Mesodermal cell (in vitro differentiated cells): ENCODE results near the gene ZNF106.

ENCODE experiments used
- H3K27ac ChIP-seq: 2 replicates; pipeline ENCODE4 v1.7.0; 2013; ENCODE audit warnings: mild to moderate bottlenecking, low read depth, low read length, moderate library complexity; ENCODE audit not compliant: severe bottlenecking
- H3K36me3 ChIP-seq: 2 replicates; pipeline ENCODE4 v1.7.1; 2013; ENCODE audit warnings: mild to moderate bottlenecking, low read length, moderate library complexity; ENCODE audit not compliant: control insufficient read depth, insufficient read depth
- H3K4me1 ChIP-seq: one replicate; pipeline ENCODE4 v1.7.1; 2013; ENCODE audit warnings: mild to moderate bottlenecking, low read length; ENCODE audit not compliant: insufficient read depth, control insufficient read depth, poor library complexity, severe bottlenecking
- H3K4me3 ChIP-seq: 2 replicates; pipeline ENCODE4 v1.7.0; 2013; ENCODE audit warnings: low read length, control low read depth, mild to moderate bottlenecking; ENCODE audit not compliant: insufficient read depth, poor library complexity, severe bottlenecking; ENCODE audit errors: extremely low read depth
- H3K9me3 ChIP-seq: 2 replicates; pipeline ENCODE4 v1.7.1; 2013; ENCODE audit warnings: mild to moderate bottlenecking, low read length, moderate library complexity; ENCODE audit not compliant: control insufficient read depth
- WGBS, 2 experiments: methylation state at CpG; one replicate each; pipeline ENCODE4 v1.1.5; 2013; ENCODE audit warnings: missing lambda C conversion rate in 2 of 2; ENCODE audit not compliant: insufficient coverage in 2 of 2; 5-methylcytosine and 5-hydroxymethylcytosine counted together

ZNF106 gene

GRCh38 chr15:42448281-42448680, 42.7 kb downstream of the ZNF106 start:
- no peaks in the 10 kb centered on the region for H3K4me1 ChIP-seq

GRCh38 chr15:42447599-42447998, 43.3 kb downstream of the ZNF106 start:
- no peaks in the 10 kb centered on the region for H3K9me3 ChIP-seq
- H3K27ac ChIP-seq: no peak overlapping the region
- H3K36me3 ChIP-seq: peaks cover 80% of the 10 kb centered on the region
- WGBS, 2 experiments: 100% methylated on average over 2 of the region's 2 CpGs; no CpG with 5 or more reads in 1 of the 2 experiments
- H3K4me3 ChIP-seq: no peak overlapping the region
- H3K4me1 ChIP-seq: no peaks in the 10 kb centered on the region

More at GRCh38 chr15:42448281-42448680, 42.7 kb downstream of the ZNF106 start:
- H3K27ac ChIP-seq: no peak overlapping the region
- H3K4me3 ChIP-seq: no peak overlapping the region
- no peaks in the 10 kb centered on the region for H3K9me3 ChIP-seq
- WGBS, 2 experiments: 97 to 100% methylated on average over 3 of the region's 6 CpGs
- H3K36me3 ChIP-seq: peaks cover 76% of the 10 kb centered on the region

GRCh38 chr15:42445551-42445950, 45.4 kb downstream of the ZNF106 start:
- H3K36me3 ChIP-seq: peaks cover 84% of the 10 kb centered on the region
- H3K4me3 ChIP-seq: no peak overlapping the region
- no peak overlapping the region for H3K27ac ChIP-seq
- no peaks in the 10 kb centered on the region for H3K4me1 ChIP-seq
- H3K9me3 ChIP-seq: no peaks in the 10 kb centered on the region

DNA sequence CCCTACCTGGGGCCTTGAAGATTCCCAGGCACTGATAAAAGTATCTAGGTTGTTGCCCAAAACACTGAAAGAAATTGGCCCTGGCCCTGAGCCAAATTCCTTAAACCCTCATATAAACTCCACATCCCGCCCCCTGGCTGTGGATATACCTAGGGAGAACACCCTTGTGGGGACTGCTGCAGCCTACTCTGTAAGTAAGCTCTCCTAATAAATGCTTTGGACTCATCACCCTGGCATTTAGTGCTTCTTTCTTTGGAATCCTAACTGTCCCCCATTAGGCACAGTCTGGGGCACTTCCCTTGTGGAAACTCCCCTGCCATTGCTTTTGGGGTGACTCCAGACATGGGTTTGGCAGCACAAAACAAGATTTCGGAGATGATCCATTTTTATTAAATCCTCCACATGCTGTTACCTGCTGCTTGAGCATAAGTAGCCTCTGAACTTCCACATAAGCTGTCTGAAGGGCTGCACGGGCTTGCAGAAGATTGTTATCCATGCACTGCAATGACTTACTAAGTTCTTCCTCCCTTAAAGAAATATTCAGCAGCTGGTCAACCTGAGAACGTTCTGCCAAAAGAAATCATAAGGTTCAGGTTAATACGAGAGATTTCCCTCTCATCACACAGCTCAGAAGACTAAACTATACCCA, 46.4 kb downstream of the ZNF106 start:
- no peaks in the 10 kb centered on the region for H3K9me3 ChIP-seq
- 95 to 99% methylated on average over 4 to 5 of the region's 5 CpGs for WGBS, 2 experiments
- H3K27ac ChIP-seq: no peak overlapping the region
- H3K4me1 ChIP-seq: no peaks in the 10 kb centered on the region
- peaks cover 75% of the 10 kb centered on the region for H3K36me3 ChIP-seq
- no peak overlapping the region for H3K4me3 ChIP-seq

DNA sequence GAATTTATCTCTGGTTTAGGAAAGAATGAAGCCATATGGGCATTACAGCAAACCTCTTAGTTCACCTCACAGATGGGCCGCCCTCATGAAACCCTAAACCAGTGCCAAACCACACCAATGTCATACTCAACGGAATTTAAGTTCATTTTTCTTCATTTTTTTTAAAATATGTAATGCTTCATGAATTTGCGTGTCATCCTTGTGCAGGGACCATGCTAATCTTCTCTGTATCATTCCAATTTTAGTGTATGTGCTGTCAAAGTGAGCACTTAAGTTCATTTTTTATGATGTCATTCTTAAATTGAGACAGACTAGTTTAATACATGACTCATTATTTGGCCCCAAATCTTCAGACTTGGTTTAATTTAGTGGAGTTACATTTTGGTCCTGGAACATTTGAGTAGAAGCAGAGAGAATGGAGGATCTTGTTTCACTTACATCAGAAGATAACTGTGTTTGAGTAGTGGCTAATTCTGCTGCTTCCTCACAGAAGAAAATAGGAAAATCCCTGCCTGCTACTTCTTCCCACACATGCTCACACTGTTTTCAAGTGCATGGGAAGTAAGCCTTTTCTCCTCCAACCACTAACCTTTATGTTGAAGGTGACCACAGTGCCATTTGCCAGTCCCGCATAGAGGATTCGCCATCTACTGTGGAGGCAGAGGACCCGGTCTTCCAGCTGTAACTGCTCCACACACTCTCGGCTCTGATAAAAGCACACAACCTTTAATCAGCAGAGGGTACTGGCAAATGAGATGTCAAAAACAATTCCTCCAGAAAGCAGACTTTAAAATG, 63.3 kb downstream of the ZNF106 start:
- Histone ChIP-seq H3K36me3 (peaks cover 90% of the 10 kb centered on the region), H3K27ac (no peak overlapping the region), H3K4me1 (no peaks in the 10 kb centered on the region), H3K4me3 (no peak overlapping the region), H3K9me3 (no peaks in the 10 kb centered on the region)
- WGBS, 2 experiments: 95 to 100% methylated on average over 4 to 5 of the region's 7 CpGs

GRCh38 chr15:42421376-42421775, 69.6 kb downstream of the ZNF106 start:
- Histone ChIP-seq H3K4me1 (no peaks in the 10 kb centered on the region), H3K36me3 (peaks cover 98% of the 10 kb centered on the region), H3K27ac (no peak overlapping the region), H3K9me3 (no peaks in the 10 kb centered on the region), H3K4me3 (no peak overlapping the region)
- 94 to 100% methylated on average over 1 to 2 of the region's 2 CpGs for WGBS, 2 experiments

GRCh38 chr15:42419369-42419768, 71.6 kb downstream of the ZNF106 start:
- Histone ChIP-seq H3K27ac (no peak overlapping the region), H3K36me3 (peaks cover 97% of the 10 kb centered on the region), H3K4me3 (no peak overlapping the region), H3K9me3 (no peaks in the 10 kb centered on the region), H3K4me1 (no peaks in the 10 kb centered on the region)
- WGBS, 2 experiments: 92 to 96% methylated on average over 4 to 5 of the region's 7 CpGs

DNA sequence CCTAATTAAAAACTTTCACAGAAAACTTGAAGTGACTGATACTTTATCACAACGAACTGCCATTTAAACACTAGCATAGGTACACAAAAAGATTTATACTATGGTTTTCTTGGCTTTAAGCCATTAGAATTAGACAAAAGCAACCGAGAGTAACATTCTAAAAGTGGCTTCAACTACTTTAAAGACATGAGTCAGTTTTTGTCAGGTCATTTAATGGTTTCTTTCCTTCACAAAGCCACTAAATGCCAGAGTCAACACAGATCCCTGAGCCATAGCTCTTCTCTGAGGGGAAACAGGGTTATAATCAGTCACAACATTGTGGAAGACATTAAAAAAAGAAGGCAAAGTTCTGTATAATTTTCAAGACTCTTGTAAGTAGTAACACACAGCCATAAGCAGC, 77.0 kb downstream of the ZNF106 start:
- Histone ChIP-seq H3K27ac (no peak overlapping the region), H3K4me1 (no peaks in the 10 kb centered on the region), H3K36me3 (peaks cover 73% of the 10 kb centered on the region), H3K4me3 (no peak overlapping the region), H3K9me3 (no peaks in the 10 kb centered on the region)
- 100% methylated on average over 1 to 2 of the region's 2 CpGs for WGBS, 2 experiments

DNA sequence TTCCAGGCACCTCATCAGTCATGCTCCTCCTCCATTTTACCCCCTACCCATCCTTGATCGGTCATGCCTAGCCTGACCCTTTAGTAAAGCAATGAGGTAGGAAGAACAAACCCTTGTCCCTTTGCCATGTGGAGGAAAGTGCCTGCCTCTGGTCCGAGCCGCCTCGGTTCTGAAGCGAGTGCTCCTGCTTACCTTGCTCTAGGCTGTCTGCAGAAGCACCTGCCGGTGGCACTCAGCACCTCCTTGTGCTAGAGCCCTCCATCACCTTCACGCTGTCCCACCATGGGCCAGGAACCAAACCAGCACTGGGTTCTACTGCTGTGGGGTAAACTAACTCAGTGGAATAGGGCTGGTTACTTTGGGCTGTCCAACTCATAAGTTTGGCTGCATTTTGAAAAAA, 79.1 kb downstream of the ZNF106 start:
- 98 to 100% methylated on average over 2 to 7 of the region's 7 CpGs for WGBS, 2 experiments
- peaks cover 54% of the 10 kb centered on the region for H3K36me3 ChIP-seq
- H3K9me3 ChIP-seq: no peaks in the 10 kb centered on the region
- no peaks in the 10 kb centered on the region for H3K4me1 ChIP-seq
- no peak overlapping the region for H3K27ac ChIP-seq
- H3K4me3 ChIP-seq: no peak overlapping the region

- no peaks in the 10 kb centered on the region for H3K4me1 ChIP-seq
- no peak overlapping the region for H3K4me3 ChIP-seq
- WGBS, 2 experiments: 93 to 96% methylated on average over 8 of the region's 9 CpGs
- H3K27ac ChIP-seq: no peak overlapping the region
- H3K9me3 ChIP-seq: no peaks in the 10 kb centered on the region
- peaks cover 27% of the 10 kb centered on the region for H3K36me3 ChIP-seq
Observed at GRCh38 chr15:42409011-42409410, 81.9 kb downstream of the ZNF106 start.

GRCh38 chr15:42408178-42408577, 82.8 kb downstream of the ZNF106 start:
- no peak overlapping the region for H3K4me3 ChIP-seq
- 80 to 89% methylated on average over 1 to 4 of the region's 4 CpGs for WGBS, 2 experiments
- H3K36me3 ChIP-seq: peaks cover 24% of the 10 kb centered on the region
- H3K4me1 ChIP-seq: no peaks in the 10 kb centered on the region
- no peaks in the 10 kb centered on the region for H3K9me3 ChIP-seq
- no peak overlapping the region for H3K27ac ChIP-seq
